Psoas muscle (tissue), 8 donors: ENCODE measurements around the gene SP3. TPM values are rescaled to one million over a fixed set of nuclear protein-coding genes. Genes with fewer than 3 reads are reported as not detected.

ENCODE experiments used
- ATAC-seq, 4 donors: fragments of 200-7000 bp; cut with Tn5 transposase; one replicate each; pipeline ENCODE4 v1.9.1; 2020; ENCODE audit warnings: moderate library complexity in 3 of 4, mild to moderate bottlenecking in 2 of 4
- DNase-seq, 2 donors: peaks; one replicate each; pipeline ENCODE4 v3.0.0-alpha.2; 2020
- H3K27ac ChIP-seq: fragments of 200-600 bp; one replicate; pipeline ENCODE4 v1.8.0; 2022
- H3K27me3 ChIP-seq, 3 donors: fragments of 200-600 bp in 1 of 3; one replicate each; pipeline versions ENCODE4 v1.6.1 to v1.8.0; 2013 to 2022; ENCODE audit warnings: low read length in 2 of 3, mild to moderate bottlenecking in 2 of 3, moderate library complexity in 1 of 3; ENCODE audit not compliant: insufficient read depth in 3 of 3
- H3K36me3 ChIP-seq, 2 donors: fragments of 200-600 bp in 1 of 2; one replicate each; pipeline versions ENCODE4 v1.6.1 to v1.8.0; 2013 to 2022; ENCODE audit warnings: low read depth in 1 of 2, mild to moderate bottlenecking in 1 of 2, moderate library complexity in 1 of 2; ENCODE audit not compliant: insufficient read depth in 1 of 2
- H3K4me1 ChIP-seq: fragments of 200-600 bp; one replicate; pipeline ENCODE4 v1.8.0; 2022
- H3K4me3 ChIP-seq: fragments of 200-600 bp; one replicate; pipeline ENCODE4 v1.8.0; 2022; ENCODE audit warnings: mild to moderate bottlenecking
- H3K9me3 ChIP-seq: fragments of 200-600 bp; one replicate; pipeline ENCODE4 v1.8.0; 2022
- WGBS, 3 donors: extraction: QIAGEN DNeasy Blood & Tissue Kit; methylation state at CpG; one replicate each; pipeline versions ENCODE4 v1.1.6 to v1.1.7; 2013; 5-methylcytosine and 5-hydroxymethylcytosine counted together
- intact Hi-C, 2 donors: fragments of 100-400 bp; cut with DNase I; formaldehyde crosslinking; loops; one replicate each; pipeline versions ENCODE4 v1.11.0 to v1.14.2; 2022
- polyA plus RNA-seq, 3 donors: library from polyadenylated mRNA; stranded (reverse); fragments of 200-250 nt; gene quantifications; one replicate each; pipeline ENCODE4 v1.2.3, GENCODE V29; 2013
- total RNA-seq, 4 donors: library from RNA; stranded (reverse); fragmentation: NEBNext Ultra II Directional in 2 of 4; extraction: Animal tissue kit (Norgen Biotek cat#: 25700) in 2 of 4; gene quantifications; one replicate each; pipeline versions ENCODE4 v1.2.1 to v1.2.4, GENCODE V29; 2021 to 2023
- TF ChIP-seq, protein P1 (sequence below): fragments of 200-600 bp; IDR thresholded peaks from one replicate; pipeline ENCODE4 v1.8.0; 2022; ENCODE audit warnings: antibody characterized with exemption
- donor health status: healthy with polysubstance abuse.
- donor health status: DM: no; HTN: no; CAD: no; lungs with moderate emphysema.
- donor health status: Bipolar disorder and iron deficiency.
- donor health status: healthy.
- donor health status: DM: yes; HTN: yes; CAD: no.
- donor health status: DM: no; HTN: no; CAD: no.
- donor health status: DM: no; HTN: no; CAD: no.
- donor health status: DM: yes; HTN: yes; CAD: no.

The SP3 gene
- total and polyA plus RNA-seq, 7 donors = 13.9 to 52.0 (median 38.2) TPM

- DNase-seq (no peak), ATAC-seq (peak; percentile 57 to 74 (median 69))
- H3K4me1 ChIP-seq = peaks cover 14% of the 10 kb centered on the region
- peak overlapping the region; percentile 74 for H3K27ac ChIP-seq
- TF ChIP-seq, protein P1, sequence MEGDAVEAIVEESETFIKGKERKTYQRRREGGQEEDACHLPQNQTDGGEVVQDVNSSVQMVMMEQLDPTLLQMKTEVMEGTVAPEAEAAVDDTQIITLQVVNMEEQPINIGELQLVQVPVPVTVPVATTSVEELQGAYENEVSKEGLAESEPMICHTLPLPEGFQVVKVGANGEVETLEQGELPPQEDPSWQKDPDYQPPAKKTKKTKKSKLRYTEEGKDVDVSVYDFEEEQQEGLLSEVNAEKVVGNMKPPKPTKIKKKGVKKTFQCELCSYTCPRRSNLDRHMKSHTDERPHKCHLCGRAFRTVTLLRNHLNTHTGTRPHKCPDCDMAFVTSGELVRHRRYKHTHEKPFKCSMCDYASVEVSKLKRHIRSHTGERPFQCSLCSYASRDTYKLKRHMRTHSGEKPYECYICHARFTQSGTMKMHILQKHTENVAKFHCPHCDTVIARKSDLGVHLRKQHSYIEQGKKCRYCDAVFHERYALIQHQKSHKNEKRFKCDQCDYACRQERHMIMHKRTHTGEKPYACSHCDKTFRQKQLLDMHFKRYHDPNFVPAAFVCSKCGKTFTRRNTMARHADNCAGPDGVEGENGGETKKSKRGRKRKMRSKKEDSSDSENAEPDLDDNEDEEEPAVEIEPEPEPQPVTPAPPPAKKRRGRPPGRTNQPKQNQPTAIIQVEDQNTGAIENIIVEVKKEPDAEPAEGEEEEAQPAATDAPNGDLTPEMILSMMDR = peak; percentile 25
- no peaks in the 10 kb centered on the region for H3K36me3 ChIP-seq
- H3K4me3 ChIP-seq = no peak overlapping the region
- 63 to 76% (median 64%) methylated on average over 13 of the region's 13 CpGs for WGBS, 3 donors
- no peaks in the 10 kb centered on the region for H3K27me3 ChIP-seq
- no peaks in the 10 kb centered on the region for H3K9me3 ChIP-seq
- intact Hi-C loops = loop anchor here (5.0 kb wide), 1 partner anchor 37 kb away; the partner anchor contains the start of gene SP3 (in 2 of the 2)
Observed at GRCh38 chr2:174003720-174004695, 38.8 kb upstream of the SP3 start.

GRCh38 chr2:174002679-174003078 lies 37.5 kb upstream of the SP3 start:
- Histone ChIP-seq H3K27me3 (no peaks in the 10 kb centered on the region), H3K36me3 (no peaks in the 10 kb centered on the region), H3K27ac (no peak overlapping the region), H3K9me3 (no peaks in the 10 kb centered on the region), H3K4me3 (no peak overlapping the region), H3K4me1 (peaks cover 24% of the 10 kb centered on the region)
- WGBS, 3 donors = 96 to 99% (median 97%) methylated on average over 5 of the region's 5 CpGs
- ATAC-seq (no peak), DNase-seq (no peak)
- intact Hi-C loops = loop anchor here (5.0 kb wide), 1 partner anchor 35 kb away; the partner anchor contains the start of gene SP3 (in 2 of the 2)
- TF ChIP-seq, protein P1 = no peak

DNA sequence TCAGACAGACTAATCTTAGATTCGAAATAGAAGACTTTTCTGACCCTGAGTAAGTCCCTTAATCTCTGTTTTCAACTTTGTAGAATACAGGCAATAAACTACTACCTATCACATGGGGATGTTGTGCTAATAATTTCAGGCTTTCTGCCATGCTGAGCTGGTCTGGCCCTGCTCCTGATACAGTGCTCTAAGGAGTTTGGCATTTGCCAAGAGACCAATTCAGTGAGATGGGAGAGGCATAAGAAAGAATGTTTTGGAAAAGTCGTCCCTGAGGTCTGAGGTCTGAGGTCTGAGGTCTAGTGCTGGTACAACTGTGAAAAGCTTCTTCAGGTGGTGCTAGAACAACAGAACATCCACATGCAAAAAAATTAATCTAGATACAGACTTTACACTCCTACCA lies 35.9 kb upstream of the SP3 start:
- peaks cover 30% of the 10 kb centered on the region for H3K4me1 ChIP-seq
- intact Hi-C loops = loop anchor here (5.0 kb wide), 1 partner anchor 34 kb away; the partner anchor contains the start of gene SP3 (in 2 of the 2)
- WGBS, 3 donors = 38 to 46% (median 39%) methylated on average over 2 of the region's 2 CpGs

GRCh38 chr2:173999724-174000123 lies 34.6 kb upstream of the SP3 start:
- peaks cover 26% of the 10 kb centered on the region for H3K4me1 ChIP-seq
- no peaks in the 10 kb centered on the region for H3K36me3 ChIP-seq
- H3K27ac ChIP-seq = no peak overlapping the region
- ATAC-seq = no peak
- DNase-seq = no peak
- intact Hi-C loops = loop anchor here (5.0 kb wide), 1 partner anchor 32 kb away; the partner anchor contains the start of gene SP3 (in 2 of the 2)
- H3K9me3 ChIP-seq = no peaks in the 10 kb centered on the region
- H3K27me3 ChIP-seq = no peaks in the 10 kb centered on the region
- H3K4me3 ChIP-seq = no peak overlapping the region
- TF ChIP-seq, protein P1 = no peak
- WGBS, 3 donors = 82 to 93% (median 83%) methylated on average over 2 of the region's 2 CpGs

More for the DNA sequence above, 35.9 kb upstream of the SP3 start:
- H3K36me3 ChIP-seq = no peaks in the 10 kb centered on the region
- DNase-seq (no peak), ATAC-seq (no peak)
- no peak overlapping the region for H3K27ac ChIP-seq
- TF ChIP-seq, protein P1 = no peak
- no peaks in the 10 kb centered on the region for H3K27me3 ChIP-seq
- H3K9me3 ChIP-seq = no peaks in the 10 kb centered on the region
- no peak overlapping the region for H3K4me3 ChIP-seq
